GM12801 (cell line): ENCODE measurements around the gene TNIK.

Experiments
- TF ChIP-seq, protein P1 (sequence below): IDR thresholded peaks from one replicate; pipeline ENCODE4 v1.5.1; 2011; ENCODE audit warnings: control low read depth; ENCODE audit not compliant: insufficient read length; ENCODE audit errors: extremely low read depth

Gene TNIK

DNA sequence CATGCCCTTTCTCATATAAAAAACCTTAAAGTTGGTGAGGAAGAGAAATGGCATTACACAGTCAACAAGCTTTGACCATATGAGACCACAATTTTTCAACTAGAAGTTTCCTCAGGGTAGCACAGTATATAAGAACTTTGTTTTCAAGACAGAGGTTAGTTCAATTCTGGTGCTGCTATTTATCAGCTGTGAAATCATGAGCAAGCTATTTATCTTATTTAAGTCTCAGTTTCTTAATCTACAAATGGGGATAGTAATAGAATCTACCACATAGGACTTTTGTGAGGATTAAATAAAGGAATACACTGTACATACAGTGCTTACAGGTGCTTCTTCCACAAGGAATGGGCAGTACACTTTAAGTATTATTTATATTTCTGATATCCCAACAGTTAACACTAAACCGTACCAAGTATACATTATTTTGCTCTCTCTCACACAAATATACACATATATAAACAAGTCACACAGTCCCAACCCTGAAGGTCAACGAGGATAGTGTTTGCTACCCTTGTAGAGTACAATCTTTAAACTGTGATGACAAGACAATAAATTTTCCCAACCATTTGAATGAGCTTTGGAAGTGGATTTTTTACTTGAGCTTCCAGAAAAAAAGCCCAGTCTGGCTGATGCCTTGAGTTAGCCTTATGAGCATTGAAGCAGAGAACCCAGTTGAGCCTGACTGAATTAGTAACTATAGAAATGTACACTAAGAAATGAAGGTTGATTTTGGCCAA, 178.8 kb downstream of the TNIK start:
- TF ChIP-seq, protein P1, sequence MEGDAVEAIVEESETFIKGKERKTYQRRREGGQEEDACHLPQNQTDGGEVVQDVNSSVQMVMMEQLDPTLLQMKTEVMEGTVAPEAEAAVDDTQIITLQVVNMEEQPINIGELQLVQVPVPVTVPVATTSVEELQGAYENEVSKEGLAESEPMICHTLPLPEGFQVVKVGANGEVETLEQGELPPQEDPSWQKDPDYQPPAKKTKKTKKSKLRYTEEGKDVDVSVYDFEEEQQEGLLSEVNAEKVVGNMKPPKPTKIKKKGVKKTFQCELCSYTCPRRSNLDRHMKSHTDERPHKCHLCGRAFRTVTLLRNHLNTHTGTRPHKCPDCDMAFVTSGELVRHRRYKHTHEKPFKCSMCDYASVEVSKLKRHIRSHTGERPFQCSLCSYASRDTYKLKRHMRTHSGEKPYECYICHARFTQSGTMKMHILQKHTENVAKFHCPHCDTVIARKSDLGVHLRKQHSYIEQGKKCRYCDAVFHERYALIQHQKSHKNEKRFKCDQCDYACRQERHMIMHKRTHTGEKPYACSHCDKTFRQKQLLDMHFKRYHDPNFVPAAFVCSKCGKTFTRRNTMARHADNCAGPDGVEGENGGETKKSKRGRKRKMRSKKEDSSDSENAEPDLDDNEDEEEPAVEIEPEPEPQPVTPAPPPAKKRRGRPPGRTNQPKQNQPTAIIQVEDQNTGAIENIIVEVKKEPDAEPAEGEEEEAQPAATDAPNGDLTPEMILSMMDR, result no peak

DNA sequence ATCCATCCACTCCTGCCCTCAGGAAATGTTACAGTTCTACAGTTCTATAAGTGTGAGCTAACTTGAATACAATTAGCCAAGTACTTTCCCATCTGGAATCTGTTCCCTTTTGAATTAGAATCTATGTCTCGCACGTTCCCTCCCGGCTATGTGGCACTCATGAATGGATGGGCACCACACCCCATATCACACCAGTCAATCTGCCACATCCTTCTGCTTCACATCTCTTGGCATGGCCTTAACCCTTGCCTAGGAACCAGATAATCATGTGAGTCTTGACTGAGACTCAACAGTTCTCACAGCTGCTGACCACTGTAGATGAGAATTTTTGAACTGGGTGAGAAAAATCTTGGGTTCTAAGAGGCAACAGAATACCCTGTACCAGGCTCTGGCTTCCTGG, 180.2 kb downstream of the TNIK start:
- TF ChIP-seq, protein P1, result no peak

DNA sequence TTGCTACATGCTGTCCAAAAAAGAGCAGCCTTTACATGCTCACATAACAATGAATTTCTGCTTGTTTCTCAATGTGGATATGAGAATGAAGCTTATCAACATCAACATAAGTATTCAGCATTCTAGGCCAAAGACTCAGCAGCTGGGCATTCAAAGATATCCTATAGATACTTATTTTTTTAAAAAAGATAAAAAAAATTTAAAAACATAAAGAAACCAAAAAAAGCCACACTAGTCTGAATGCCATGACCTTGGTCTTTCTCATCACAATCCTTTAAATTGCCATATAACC, 182.0 kb downstream of the TNIK start:
- TF ChIP-seq, protein P1, result no peak

DNA sequence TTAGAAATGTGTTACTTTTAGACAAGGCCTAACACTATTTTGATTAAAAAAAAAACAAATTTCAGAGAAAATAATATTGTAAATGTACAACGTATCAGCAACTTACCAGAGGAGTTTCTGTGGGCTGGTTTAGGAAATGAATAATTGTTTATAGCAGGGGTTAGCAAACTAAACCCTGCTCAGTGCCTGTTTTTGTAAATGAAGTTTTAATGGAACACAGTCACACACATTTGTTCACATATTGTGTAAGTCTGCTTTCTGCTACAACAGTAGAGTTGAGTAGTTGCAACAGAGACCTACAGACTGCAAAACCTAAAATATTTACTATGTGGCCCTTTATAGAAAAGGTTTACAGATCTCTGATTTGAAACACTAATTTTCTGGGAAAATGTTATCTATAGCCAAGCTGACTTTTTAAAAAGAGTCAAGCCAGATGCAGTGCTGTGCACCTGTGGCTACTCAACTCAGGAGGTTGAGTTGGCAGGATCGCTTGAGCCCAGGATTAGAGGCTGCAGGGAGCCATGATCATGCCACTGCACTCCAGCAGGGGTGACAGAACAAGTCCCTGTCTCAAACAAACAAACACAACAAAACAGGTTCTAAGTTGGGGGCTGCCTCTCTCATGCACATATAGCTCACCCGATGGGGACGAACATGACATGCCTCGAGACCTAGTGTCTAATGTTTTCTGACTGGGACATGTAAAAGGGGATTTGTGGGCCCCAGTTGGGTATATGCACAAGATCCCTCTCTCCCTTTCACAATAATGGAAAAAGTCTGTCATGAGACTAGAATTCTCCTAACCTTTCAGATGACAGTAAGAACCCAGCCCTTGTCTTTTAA, 182.5 kb downstream of the TNIK start:
- TF ChIP-seq, protein P1, result no peak

DNA sequence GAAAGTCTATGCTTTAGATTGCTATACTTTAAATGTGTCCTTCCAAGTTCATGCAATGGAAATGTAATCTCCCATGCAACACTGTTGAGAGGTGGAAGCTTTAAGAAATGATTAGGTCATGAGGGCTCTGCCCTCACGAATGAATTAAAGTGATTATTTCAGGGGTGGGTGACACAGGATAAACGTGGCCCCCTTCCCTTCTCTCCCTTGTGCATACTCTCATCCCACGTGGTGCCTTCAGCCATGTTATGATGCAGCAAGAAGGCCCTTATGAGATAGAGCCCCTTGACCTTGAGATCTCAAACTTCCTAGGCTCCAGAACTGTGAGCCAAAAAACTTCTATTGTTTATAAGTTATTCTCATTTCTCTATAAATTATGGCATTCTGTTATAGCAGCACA, 183.3 kb downstream of the TNIK start:
- TF ChIP-seq, protein P1, result no peak

DNA sequence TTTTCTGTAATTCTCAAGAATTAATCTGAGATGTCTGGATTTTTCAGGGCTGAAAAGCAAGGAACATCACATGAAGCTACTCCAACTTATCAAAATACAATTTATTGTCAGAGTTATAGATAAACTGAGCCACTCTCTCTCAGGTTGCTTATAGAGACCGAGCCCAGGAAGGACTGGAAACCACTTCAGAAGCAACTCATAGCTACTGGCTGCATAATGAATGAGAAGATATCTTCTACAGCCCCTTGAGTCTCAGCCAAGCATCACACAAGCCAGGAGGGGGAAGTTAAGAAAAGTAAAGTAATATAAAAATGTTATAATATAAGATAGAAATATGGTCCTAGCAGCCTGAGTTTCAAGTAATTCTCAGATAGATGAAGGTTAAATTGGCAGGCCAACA, 186.0 kb downstream of the TNIK start:
- TF ChIP-seq, protein P1, result no peak

DNA sequence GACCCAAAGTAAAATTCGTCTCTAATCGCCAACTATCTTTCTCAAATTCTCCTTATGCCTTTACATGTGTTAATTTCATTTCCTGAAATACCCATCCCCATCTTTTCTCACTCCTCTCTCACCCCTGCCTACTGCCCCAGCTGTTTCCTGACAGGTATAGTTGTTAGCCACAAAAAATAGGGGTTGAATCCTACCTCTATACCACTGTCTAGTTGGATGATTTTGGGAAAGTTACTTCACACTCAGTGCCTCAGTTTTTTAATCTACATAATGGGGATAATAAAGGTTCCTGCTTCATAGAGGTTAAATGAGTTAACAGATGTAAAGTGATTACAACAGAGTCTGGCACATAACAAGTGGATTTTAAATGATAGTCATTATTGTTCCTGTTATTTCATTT, 189.7 kb downstream of the TNIK start:
- TF ChIP-seq, protein P1, result no peak
